MV-4-11 (cell line): ENCODE data around the gene MCM9.
"Not testable (repeated sequence)": the region's sequence is repeated elsewhere in the genome, so short reads cannot be mapped to it uniquely, and the experiment has no call there.

Source experiments
- DNase-seq: peaks from one replicate; lab custom pipeline; 2025; lab: John Stamatoyannopoulos, UW

Gene MCM9

DNA sequence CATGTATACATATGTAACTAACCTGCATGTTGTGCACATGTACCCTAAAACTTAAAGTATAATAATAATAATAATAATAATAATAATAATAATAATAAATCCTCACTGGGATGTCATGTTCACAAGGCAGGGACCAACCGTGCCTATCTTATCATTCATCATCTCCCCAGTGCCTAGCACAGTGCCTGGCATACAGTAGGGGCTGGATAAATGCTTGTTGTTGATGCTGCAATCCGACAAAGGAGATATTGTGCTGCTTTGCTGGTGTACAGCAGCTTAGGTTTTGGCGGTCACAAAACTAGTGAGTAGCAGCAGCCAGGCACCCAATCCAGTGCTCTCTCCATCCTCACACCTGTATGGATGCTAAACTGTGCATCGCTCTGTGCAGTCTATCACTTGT is 135.1 kb downstream of the MCM9 start:
- DNase-seq = no peak

DNA sequence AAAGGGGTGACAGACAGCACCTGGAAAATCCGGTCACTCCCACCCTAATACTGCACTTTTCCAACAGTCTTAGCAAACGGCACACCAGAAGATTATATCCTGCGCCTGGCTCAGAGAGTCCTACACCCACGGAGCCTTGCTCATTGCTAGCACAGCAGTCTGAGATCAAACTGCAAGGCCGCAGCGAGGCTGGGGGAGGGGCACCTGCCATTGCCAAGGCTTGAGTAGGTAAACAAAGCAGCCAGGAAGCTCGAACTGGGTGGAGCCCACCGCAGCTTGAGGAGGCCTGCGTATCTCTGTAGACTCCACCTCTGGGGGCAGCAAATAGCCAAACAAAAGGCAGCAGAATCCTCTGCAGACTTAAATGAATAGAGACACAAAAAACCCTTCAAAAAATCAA is 138.4 kb downstream of the MCM9 start:
- not testable (repeated sequence) for DNase-seq

DNA sequence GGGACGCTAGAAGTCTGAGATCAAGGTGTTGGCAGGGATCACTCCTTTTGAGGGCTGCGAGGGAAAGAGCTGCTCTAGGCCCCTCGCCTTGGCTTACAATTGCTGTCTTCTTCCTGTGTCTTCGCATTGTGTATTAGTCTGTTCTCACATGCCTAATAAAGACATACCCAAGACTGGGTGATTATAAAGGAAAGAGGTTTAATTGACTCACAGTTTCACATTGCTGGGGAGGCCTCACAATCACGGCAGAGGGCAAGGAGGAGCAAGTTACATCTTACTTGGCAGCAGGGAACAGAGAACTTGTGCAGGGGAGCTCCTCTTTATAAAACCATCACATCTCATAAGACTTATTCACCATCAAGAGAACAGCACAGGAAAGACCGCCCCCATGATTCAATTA is 143.5 kb downstream of the MCM9 start:
- DNase-seq = no peak

DNA sequence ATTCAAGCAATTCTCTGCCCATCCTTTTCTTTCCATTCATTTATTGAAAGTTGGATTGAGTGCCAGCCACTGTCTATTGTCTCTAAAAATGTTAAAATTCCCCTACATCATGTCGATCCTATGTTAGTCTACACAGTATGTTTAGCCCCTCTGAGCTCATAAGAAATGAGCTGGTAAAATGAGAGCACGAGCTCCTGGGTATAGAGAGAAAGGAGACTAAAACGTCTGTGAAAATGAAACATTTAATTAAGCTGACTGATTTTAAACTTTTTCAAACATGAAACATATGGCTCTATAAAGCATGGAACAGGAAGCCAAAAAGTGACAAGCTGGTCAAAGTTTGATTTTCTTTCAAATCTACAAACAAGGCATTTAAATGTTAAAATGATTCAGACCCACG is 145.0 kb downstream of the MCM9 start:
- no peak for DNase-seq

DNA sequence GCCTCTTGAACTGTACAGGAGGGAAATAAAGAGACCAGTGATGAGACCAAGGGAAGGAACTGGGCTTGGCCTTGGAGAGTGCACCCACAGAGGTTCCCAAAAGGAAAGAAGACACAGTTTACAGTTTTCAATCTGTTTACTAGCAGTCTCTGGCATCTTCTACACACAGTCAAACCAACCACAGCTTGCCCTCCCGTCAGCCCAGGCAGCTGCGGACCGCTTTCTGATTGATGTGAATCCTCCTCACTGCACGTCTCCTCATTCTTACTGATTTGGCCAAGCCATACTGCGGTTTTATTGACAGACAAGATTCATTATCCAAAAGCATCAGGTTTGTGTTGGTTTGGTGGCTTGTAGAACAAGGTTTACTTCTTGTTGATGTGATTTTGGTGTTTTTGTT is 145.5 kb downstream of the MCM9 start:
- no peak for DNase-seq

DNA sequence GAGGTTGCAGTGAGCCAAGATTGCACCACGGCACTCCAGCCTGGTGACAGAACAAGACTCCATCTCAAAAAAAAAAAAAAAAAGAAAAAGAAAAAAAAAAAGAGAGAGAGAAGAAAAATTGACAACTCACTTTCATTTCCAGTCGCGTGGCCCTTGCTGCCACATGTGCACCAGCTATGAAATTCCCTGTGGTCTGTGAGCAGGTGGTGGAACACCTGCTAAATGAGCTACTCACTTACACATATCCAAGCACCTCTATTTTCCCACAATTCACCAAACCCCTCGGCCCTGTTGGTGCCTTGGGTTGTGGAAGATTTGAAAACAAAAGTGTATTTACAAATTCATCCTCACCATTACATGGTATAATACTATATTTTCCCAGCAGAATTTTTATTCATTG is 146.3 kb downstream of the MCM9 start:
- no peak for DNase-seq

DNA sequence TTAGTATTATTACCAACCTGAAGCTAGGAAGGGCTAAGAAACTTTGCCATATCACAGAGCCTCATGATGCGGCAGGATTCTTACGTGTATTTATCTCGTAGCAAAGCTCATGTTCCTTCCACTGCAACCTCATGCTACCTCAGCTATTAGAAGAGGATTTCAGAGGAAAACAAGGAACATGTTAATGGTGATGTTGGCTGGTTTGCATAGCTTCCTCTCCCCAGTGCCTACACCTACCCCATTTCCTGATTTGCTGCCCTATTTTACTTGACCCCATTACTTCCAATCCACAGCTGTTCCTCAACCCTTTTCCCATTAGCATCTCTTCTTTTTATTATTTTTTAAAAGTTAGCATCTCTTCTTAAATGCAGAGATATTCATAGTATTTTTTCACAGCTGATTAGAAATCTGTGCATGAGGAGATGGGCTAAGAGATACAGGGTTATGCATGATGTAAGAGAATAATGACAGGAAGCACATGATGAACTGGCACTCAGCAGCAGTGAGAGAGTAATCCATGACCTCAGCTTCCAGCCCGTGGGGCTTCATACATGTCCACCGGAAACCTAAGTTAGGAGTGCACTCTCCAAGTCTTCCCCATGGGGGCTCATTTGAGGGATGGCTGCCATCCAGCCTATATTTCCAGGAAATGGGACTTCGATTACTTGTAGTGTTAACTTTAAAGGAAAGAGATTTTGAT is 147.1 kb downstream of the MCM9 start:
- DNase-seq = no peak

DNA sequence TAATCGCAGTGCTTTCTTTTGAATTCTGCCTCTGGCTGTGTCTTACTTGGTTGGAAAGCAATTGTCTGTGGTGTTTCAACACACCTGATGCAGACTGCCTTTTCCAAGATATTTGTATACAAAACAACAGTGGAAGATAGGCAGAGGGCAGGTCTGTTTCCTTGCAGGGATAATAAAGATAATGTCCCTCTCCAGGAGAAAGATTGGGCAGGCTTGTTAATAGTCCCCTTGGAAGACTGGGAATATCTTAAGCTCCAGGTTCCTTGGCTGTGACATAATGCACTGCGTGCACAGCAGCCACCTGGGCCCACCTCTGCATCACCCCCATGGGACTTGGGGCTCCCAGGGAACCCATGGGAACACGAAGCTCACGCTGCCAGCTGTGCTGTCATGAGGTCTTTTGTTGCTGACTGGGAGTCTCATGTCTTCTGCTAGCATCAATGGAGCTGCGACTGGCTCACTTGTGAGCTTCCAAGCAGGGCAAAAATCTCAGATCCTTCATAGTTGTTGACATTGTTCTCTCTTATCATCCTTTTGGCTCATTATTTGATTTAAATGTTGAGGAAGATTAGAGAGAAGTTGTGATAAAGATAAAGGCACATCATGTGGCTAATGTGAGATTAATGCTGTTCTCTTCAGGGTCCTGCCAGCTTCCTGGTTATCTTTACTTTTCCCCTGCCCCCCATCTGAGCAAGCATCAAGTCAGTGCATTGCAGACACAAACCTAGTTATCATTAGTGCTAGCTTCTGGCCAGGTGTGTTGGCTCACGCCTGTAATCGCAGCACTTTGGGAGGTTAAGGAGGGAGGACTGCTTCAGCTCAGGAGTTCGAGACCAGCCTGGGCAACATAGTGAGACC is 148.1 kb downstream of the MCM9 start:
- no peak for DNase-seq

DNA sequence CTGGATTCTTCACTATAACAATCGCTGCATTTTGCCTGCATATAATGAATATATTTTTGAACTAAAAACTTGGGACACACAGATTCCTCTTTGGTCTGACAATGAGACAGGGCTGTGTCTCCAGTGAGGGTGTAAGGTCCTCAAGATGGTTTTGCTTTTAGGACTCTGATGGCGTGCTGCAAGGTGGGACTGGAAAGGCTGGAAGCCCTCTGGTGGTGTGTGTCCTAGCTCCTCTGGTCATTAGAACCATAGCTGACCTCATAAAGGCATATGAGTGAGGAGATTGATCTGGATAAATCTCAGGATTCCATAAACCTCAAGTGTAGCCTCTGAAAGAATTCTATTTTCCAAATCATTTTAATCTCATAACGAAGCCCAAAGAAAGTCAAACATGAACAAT is 149.4 kb downstream of the MCM9 start:
- DNase-seq = no peak

DNA sequence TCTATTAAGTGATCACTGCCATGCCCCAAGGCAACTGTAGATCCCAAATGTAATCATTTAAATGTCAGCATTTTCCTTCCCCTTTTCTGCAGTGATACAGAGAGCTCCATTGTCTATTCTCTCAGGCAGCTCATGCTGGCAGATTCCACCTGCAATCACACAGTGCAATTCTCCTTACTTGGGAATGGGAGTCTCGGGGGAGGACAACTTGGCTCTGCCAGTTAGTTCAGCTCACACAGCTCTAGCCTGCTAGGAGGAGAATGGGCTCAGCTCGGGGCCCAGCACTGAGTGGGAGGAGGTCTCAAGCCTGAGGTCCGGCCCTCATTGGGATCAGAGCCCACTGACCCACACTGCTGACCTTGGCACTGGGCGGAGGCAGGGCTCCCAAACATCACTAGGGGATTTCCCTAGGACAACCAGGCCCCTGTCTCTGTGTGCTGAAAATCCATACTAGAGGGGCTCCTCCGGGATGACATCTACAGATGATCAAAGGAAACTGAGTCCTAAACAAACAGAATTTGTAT is 150.3 kb downstream of the MCM9 start:
- DNase-seq = no peak

DNA sequence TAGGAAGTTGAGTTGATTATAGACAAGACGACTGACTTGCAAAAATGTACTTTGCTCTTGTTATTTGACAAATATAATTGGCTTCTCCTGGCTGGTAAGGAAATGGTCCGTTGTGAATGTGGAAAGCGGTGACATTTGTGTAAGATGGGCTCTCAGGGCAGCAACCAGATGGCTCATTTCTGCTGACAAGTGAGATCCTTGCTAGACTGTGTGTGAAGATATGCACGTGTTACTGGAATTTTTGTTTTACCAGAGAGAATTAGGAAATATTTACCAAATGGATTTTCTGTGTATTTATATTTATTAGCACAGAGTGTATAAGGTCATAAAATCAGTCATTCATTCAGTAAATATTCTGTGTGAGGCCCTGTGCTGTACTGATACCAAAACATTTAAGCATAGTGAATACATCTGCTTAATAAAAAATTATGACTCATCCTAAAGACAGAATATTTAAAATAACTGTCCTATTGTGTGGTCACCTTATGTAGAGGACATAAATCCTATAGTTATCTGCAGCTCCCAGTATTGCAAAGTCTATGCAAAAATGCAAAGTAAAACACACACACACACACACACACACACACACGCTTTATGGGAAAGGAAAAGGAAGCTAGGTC is 150.9 kb downstream of the MCM9 start:
- DNase-seq = no peak

DNA sequence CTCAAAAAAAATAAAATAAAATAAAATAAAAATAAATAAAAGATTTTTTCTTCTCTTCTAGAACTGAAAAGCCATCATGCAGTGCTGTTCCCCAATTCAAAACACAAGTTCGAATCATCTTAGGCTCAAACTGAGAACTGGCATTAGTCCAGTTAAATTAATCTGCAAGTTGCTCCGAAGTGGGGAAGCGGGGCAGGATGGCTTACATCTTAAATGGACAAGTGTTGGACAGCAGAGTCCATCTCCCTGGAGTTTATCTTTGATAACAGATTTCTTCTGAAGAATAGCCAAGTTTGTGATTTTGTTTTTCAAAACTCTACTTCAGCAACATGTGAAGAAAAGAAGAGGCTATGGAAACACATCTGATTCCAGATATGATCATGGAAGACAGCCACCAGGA is 152.3 kb downstream of the MCM9 start:
- DNase-seq = no peak

DNA sequence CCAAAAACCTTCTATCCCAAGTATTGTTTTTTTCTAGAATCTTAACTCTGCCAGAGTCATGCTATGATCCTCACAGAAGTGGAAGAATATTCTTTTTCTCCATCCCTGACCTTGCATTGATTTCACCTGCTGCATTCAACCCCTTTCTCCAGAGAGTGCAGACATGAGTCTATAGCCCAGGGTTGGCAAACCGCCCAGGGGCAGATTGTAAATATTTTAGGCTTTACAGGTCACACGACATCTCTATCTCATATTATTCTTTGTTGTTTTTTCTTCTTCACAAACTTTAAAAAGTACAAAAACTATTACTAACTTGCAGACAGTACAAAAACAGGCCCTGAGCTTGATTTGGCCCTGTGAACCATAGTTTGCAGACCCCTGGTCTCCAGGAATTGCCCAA is 153.1 kb downstream of the MCM9 start:
- DNase-seq = no peak

DNA sequence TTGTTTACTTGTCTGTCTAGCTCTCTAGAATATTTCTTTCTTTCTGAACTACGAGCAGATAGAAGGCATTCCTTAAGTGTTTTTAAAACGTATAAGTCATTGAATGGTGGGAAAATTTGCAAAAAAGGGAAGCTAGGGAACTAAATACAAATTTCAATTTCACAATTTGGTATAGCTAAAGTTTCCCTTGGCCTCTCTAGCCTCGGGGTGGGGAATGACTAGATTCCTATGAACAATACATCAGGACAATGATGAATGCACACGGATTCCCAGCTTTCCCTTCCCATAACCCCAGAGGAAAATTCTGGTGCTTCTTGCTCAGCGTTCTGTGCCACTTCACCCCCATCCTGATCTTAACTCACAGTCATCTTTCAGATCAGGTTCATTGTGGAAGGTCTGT is 154.3 kb downstream of the MCM9 start:
- DNase-seq = no peak

DNA sequence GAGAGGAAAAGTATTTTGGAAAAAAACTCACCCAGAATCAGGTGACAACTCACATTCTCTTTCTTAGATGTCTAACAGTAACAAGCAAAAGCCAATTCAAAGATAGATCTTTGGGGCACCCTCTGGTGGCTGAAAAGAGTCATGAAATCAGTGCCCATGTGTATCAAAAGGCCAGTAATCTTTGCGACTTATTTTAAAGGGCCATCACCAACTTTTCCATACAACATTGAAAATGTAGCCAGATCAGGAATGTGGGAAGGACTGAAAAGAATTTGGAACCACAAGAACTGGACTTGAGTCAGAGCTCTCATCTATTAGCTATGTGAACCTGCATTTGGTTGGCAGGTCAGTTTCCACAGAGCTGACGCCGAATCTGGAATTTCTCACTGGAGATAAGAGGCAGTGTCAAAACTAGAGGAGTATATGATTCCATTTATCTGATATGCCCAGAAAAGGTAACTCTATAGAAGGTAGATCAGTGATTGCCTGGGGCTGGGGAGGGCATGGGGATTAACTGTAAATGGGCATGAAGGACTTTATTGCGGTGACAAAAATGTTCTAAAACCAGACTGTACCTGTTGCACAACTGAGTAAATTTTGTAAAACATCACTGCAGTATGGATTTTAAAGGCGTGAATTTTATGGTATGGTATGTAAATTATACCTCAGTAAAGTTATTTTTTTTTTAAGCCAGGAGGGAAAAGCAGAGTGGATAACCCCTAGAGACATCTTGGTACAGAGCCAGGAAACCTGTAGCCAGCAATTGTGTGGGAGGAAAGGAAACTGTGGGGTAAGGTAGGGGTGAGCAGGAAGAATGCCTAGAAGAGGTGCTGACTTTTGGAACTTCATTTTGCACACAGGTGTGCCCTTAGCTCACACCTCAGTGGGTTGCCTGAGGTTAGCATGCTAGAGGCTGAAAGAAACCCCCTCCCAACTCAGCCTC is 158.1 kb downstream of the MCM9 start:
- peak; percentile 63 for DNase-seq

DNA sequence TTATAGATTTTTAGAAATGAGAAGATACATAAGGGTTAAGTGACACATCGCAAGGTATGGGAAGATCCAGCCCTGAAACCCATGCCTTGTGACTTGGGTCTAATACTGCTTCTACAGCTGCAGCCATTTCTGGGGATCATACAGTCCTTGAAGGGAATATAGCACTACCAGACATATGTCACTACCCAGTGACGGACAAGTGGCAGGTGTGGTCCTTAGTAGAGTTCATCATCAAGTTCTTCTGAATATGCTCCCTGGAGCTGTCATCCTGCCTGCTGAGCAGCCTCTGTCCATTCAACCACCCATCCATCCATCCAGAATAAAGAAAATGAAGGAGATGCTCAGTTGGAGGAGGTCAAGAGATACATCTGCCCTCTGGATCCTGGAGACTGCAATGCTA is 159.6 kb downstream of the MCM9 start:
- DNase-seq = no peak

DNA sequence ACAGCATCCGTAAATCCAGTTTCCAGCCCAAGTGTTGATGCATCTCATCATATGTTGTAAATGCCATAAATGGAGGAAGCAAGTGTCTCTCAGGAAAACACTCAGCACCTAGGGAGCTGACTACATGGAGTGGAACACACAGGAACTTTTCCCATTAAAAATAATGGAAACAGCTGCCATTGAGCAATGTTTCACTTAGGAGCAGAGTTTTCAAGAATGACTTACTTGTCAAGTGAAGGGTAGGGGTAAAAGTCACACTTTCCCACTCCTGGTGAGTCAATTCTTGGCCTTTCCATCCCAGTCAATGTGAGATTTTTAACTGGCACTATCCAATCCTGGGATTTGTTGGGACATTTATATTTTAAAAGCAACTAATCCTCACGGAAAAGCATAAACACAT is 160.4 kb downstream of the MCM9 start:
- no peak for DNase-seq

DNA sequence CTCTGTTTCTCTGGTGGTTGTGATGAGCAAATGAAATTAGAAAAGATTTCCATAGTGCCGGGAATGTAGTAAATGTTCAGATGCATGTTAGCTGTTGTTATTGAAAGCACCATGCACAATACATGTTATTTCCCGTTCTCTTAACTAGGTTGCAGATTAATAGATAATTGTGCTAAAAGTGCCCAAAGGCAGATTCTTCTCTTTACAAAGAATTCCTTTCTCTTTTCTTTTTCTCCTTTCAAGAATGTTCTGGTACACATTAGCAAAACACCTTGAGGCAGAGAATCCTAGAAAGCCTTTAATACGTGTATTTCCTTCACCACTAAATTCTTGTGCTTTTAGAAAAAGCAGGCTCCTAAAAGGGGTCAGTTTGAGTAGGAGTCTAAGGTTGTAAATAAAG is 162.1 kb downstream of the MCM9 start:
- DNase-seq = no peak

DNA sequence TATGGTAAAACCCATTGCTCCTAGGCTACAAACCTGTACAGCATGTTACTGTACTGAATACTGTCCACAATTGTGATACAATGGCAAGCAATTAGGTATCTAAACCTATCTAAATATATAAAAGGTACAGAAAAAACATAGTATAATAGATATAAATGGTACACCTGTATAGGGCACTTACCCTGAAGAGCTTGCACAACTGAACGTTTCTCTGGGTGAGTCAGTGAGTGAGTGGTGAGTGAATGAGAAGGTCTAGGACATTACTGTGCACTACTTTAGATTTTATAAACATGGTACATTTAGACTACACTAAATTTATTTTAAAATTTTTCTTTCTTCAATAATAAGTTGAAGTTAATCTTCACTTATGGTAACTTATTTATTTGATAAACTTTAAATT is 163.7 kb downstream of the MCM9 start:
- no peak for DNase-seq

DNA sequence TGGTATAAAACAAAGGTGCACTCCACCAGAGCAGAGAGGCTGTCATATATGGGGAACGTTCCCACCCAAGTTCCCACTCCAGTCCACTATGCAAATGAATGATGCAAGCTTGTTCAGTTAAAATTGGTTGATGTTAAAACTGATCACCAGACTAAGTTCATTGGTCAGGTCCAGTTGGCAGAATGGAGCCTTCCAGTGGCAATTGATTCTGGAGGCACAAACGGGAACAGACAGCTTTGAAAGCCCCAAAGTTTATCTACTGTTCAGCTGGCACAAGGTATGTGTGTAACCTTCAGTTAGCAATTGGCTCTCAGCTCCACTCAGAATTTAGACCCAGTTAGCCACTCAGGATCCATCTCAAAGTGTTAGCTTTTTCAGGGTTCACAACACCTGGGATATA is 164.1 kb downstream of the MCM9 start:
- no peak for DNase-seq

DNA sequence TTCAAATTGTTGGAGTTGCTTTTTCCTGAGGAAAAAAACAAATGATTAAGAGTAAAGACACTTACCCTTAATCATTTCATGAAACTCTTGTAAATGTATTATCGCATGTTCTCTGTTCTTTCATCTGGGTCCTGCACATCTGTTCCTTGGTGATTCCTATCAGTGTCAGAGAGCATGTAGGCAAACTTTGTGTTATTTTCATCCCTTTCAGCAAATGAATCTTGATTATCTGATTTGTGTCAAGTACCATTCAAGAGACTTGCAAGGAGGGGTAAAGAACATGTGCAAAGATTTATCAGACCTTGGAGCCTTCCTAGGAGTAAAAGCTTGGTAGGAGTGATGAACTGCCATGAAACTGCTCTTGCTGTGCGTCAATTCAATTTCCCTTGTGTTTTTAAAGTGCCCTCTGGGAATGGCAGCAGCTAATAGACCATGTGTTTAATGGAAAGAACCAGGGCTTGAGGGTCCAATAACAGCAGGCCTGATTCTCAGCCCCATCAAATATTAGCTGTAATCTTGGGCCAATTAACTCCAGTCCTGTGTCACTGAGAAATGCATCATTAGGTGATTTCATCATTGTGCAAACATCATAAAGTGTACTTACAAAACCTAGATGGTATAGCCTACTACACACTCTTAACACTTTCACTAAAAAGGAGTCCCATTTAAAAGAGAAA is 164.7 kb downstream of the MCM9 start:
- DNase-seq = no peak
